HCT116 (cell line): Measurements from ENCODE around the gene LY6G6F. TPM values are rescaled to one million over a fixed set of nuclear protein-coding genes. Genes with fewer than 3 reads are reported as not detected.

Experiments used
- ATAC-seq: fragments of 200-7000 bp; cut with Tn5 transposase; 2 replicates; pipeline ENCODE4 v1.9.1; 2020; ENCODE audit warnings: mild to moderate bottlenecking, moderate library complexity
- BruUV-seq: library from RNA; stranded (reverse); fragments of 400-500 nt; replicated peaks from 2 replicates; lab custom pipeline; 2021; lab: Mats Ljungman, UMichigan
- CTCF ChIA-PET: fragments of 300-600 bp; sonication (Branson Sonifier 250); formaldehyde crosslinking; loops from one replicate; lab custom pipeline; 2021; ENCODE audit warnings: antibody characterized with exemption; lab: Charles Lee
- POLR2A ChIA-PET: fragments of 300-600, 350-600 bp; sonication (Branson Sonifier 250); formaldehyde crosslinking; loops from one replicate; lab custom pipeline; 2021; ENCODE audit warnings: antibody characterized with exemption; lab: Charles Lee
- RAD21 ChIA-PET, 2 experiments: fragments of 300-600 bp; sonication (Branson Sonifier 250); formaldehyde crosslinking; loops; one replicate each; lab custom pipeline; 2023; ENCODE audit warnings: low total read pairs in 2 of 2; ENCODE audit not compliant: uncharacterized antibody in 2 of 2, unreplicated experiment in 2 of 2, low non-redundant PET in 1 of 2; lab: Charles Lee
- DNase-seq: peaks from one replicate; pipeline ENCODE4 v3.0.0-alpha.2; 2010; ENCODE audit warnings: low read depth, low spot score
- H2AFZ ChIP-seq: fragments of 200-600 bp; shearing (Covaris generic), sonication (generic); 2 replicates; pipeline ENCODE4 v1.6.1; 2017; ENCODE audit warnings: low read depth, mixed run types, mixed read lengths, antibody characterized with exemption, low read length; ENCODE audit not compliant: poor library complexity, severe bottlenecking
- H3K27ac ChIP-seq: 2 replicates; pipeline ENCODE4 v1.5.1; 2012; ENCODE audit warnings: low read depth, low read length
- H3K27me3 ChIP-seq: fragments of 200-600 bp; sonication (generic); 2 replicates; pipeline ENCODE4 v1.6.1; 2016; ENCODE audit warnings: mixed run types, low read length, mixed read lengths; ENCODE audit not compliant: insufficient read depth
- H3K36me3 ChIP-seq, 2 experiments: fragments of 200-500 bp in 1 of 2; fragments of 200-600 bp in 1 of 2; sonication (Bioruptor generic) in 1 of 2; sonication (generic) in 1 of 2; 2 replicates each; pipeline versions ENCODE4 v1.5.1 to v1.6.1; 2014 to 2016; ENCODE audit warnings: low read length in 2 of 2, inconsistent platforms in 1 of 2, mixed read lengths in 1 of 2, mixed run types in 1 of 2; ENCODE audit not compliant: insufficient read depth in 2 of 2, control insufficient read depth in 1 of 2
- H3K4me1 ChIP-seq, 2 experiments: fragments of 200-600 bp in 1 of 2; sonication (generic) in 1 of 2; 2 replicates each; pipeline versions ENCODE4 v1.5.1 to v1.6.1; 2012 to 2017; ENCODE audit warnings: low read length in 2 of 2, inconsistent platforms in 1 of 2, mild to moderate bottlenecking in 1 of 2, mixed read lengths in 1 of 2, mixed run types in 1 of 2, moderate library complexity in 1 of 2; ENCODE audit not compliant: insufficient read depth in 2 of 2, control insufficient read depth in 1 of 2
- H3K4me2 ChIP-seq: fragments of 200-600 bp; sonication (generic); 2 replicates; pipeline ENCODE4 v1.6.1; 2017; ENCODE audit warnings: mixed run types, low read length, mixed read lengths
- H3K4me3 ChIP-seq, 2 experiments: fragments of 200-600 bp in 1 of 2; sonication (generic) in 1 of 2; replicated peaks in 1 of 2; 2 replicates each; pipeline ENCODE4 v1.5.1; 2011 to 2016; ENCODE audit warnings: low read length in 2 of 2, control low read depth in 1 of 2, low read depth in 1 of 2, mild to moderate bottlenecking in 1 of 2, mixed read lengths in 1 of 2, mixed run types in 1 of 2
- H3K79me2 ChIP-seq: fragments of 200-600 bp; sonication (generic); 2 replicates; pipeline ENCODE4 v1.6.1; 2017; ENCODE audit warnings: mild to moderate bottlenecking, mixed run types, low read length, moderate library complexity, mixed read lengths; ENCODE audit not compliant: insufficient read depth
- H3K9ac ChIP-seq: fragments of 200-600 bp; sonication (generic); 2 replicates; pipeline ENCODE4 v1.6.1; 2016; ENCODE audit warnings: low read length, mixed read lengths
- H3K9me2 ChIP-seq: fragments of 200-600 bp; sonication (generic), shearing (Covaris generic); 2 replicates; pipeline ENCODE4 v1.6.1; 2017; ENCODE audit warnings: mixed run types, mild to moderate bottlenecking, moderate library complexity; ENCODE audit not compliant: insufficient read depth
- H3K9me3 ChIP-seq, 2 experiments: fragments of 200-500 bp in 1 of 2; fragments of 200-600 bp in 1 of 2; sonication (Bioruptor generic) in 1 of 2; sonication (generic) in 1 of 2; 2 replicates each; pipeline ENCODE4 v1.6.1; 2014 to 2017; ENCODE audit warnings: low read length in 2 of 2, mixed read lengths in 2 of 2, inconsistent platforms in 1 of 2, low read depth in 1 of 2, mild to moderate bottlenecking in 1 of 2, mixed run types in 1 of 2, moderate library complexity in 1 of 2; ENCODE audit not compliant: control insufficient read depth in 1 of 2, insufficient read depth in 1 of 2
- H4K20me1 ChIP-seq: fragments of 200-600 bp; sonication (generic), shearing (Covaris generic); 2 replicates; pipeline ENCODE4 v1.6.1; 2017; ENCODE audit warnings: mixed run types, mild to moderate bottlenecking, moderate library complexity; ENCODE audit not compliant: insufficient read depth
- ATF3 ChIP-seq: IDR thresholded peaks from 2 replicates; pipeline ENCODE4 v1.6.1; 2012
- CBX3 ChIP-seq: IDR thresholded peaks from 2 replicates; pipeline ENCODE4 v1.6.1; 2012; ENCODE audit warnings: low read depth
- CEBPB ChIP-seq: IDR thresholded peaks from 2 replicates; pipeline ENCODE4 v1.6.1; 2012; ENCODE audit warnings: low read depth
- EGR1 ChIP-seq: IDR thresholded peaks from 2 replicates; pipeline ENCODE4 v1.6.1; 2012; ENCODE audit warnings: low read depth
- ELF1 ChIP-seq: IDR thresholded peaks from 2 replicates; pipeline ENCODE4 v1.6.1; 2012; ENCODE audit warnings: low read depth, borderline replicate concordance
- EZH2 ChIP-seq: fragments of 200-600 bp; sonication (generic); IDR thresholded peaks from 2 replicates; pipeline ENCODE4 v1.6.1; 2017; ENCODE audit warnings: antibody characterized with exemption, mixed run types
- JUND ChIP-seq: IDR thresholded peaks from 2 replicates; pipeline ENCODE4 v1.6.1; 2012
- POLR2A ChIP-seq: IDR thresholded peaks from 2 replicates; pipeline ENCODE4 v1.7.0; 2011; ENCODE audit warnings: borderline replicate concordance; ENCODE audit not compliant: insufficient read depth, insufficient read length; ENCODE audit errors: extremely low read depth
- RAD21 ChIP-seq: IDR thresholded peaks from 2 replicates; pipeline ENCODE4 v1.6.1; 2012; ENCODE audit warnings: low read depth, mild to moderate bottlenecking
- REST ChIP-seq: IDR thresholded peaks from 2 replicates; pipeline ENCODE4 v1.6.1; 2012; ENCODE audit warnings: low read depth
- SIN3A ChIP-seq: IDR thresholded peaks from 2 replicates; pipeline ENCODE4 v1.6.1; 2012; ENCODE audit warnings: low read depth
- TCF7L2 ChIP-seq: IDR thresholded peaks from 2 replicates; pipeline ENCODE4 v1.7.0; 2011; ENCODE audit warnings: borderline replicate concordance, inconsistent platforms; ENCODE audit not compliant: insufficient read depth, insufficient read length; ENCODE audit errors: extremely low read depth
- ZFX ChIP-seq: fragments of 450-650 bp; IDR thresholded peaks from 2 replicates; pipeline ENCODE4 v1.6.1; 2017
- ZNF274 ChIP-seq: fragments of 200-500 bp; sonication (Bioruptor generic); IDR thresholded peaks from 2 replicates; pipeline ENCODE4 v1.6.1; 2014; ENCODE audit warnings: mild to moderate bottlenecking, low read depth, low read length, inconsistent platforms
- intact Hi-C: fragments of 100-400 bp; cut with micrococcal nuclease; formaldehyde crosslinking; loops from 2 replicates; pipeline ENCODE4 v1.10.0; 2022
- total RNA-seq: library from RNA; stranded (reverse); gene quantifications from one replicate; pipeline ENCODE4 v1.2.1, GENCODE V29; 2021; ENCODE audit not compliant: unreplicated experiment
- TF ChIP-seq, protein P1 (sequence below), 3 experiments: fragments of 200-600 bp in 1 of 3; sonication (generic) in 1 of 3; IDR thresholded peaks in 2 of 3; conservative IDR thresholded peaks in 1 of 3; 2 replicates each; pipeline ENCODE4 v1.5.1; 2012 to 2017; ENCODE audit warnings: low read depth in 2 of 3, low read length in 2 of 3, antibody characterized with exemption in 1 of 3, borderline replicate concordance in 1 of 3, control low read depth in 1 of 3, mild to moderate bottlenecking in 1 of 3, mixed read lengths in 1 of 3, mixed run types in 1 of 3, moderate library complexity in 1 of 3; ENCODE audit not compliant: insufficient read depth in 1 of 3
- TF ChIP-seq, protein P2 (sequence below): IDR thresholded peaks from 2 replicates; pipeline ENCODE4 v1.6.1; 2011; ENCODE audit warnings: mild to moderate bottlenecking, low read length, moderate library complexity; ENCODE audit not compliant: insufficient replicate concordance; ENCODE audit errors: extremely low read depth

LY6G6F gene
- total RNA-seq, 1 experiment from 2014 or later, result not detected

DNA sequence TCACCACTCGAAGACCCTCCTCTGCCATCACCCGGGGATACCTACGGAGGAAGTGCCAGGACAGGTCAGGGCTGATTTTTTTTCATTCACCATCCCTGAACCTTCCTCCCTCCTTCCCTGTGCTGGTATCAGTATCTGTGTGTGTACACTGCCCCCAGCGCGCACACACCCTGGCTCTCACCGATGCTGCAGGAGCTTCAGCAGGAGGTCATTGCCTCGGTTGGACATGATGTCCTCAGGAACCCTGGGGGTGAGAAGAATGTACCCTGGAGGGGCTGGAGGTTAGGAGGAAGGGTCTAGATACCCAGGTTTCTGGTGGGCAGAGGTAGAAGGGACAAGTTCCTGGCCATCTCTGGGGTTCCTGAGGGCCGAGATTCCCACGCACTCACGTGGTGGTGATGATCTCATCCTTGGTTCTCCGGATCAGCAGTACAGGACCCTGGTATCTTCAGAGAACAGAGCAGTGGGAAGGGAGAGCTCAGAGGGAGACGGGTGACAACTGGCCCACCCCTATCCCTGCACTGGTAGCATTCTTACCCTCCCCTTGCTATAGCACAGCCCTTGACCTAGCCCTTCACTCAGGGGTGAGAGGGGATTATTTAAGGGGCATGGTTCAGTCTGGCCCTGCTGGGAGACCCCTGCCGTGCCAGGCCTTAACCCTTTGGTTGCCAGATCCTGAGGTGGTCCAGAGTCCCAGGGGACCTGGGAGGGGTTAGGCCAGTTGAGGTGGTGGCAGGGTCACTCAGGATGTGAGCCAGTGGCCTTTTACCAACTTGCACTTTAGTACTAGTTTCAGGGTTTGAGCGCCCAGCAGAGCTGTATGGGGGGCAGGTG, 18.6 kb upstream of the LY6G6F start:
- no peaks in the 10 kb centered on the region for H3K27me3 ChIP-seq
- H3K4me2 ChIP-seq, result no peak overlapping the region
- no peaks in the 10 kb centered on the region for H3K79me2 ChIP-seq
- intact Hi-C loops, result no loop called here
- POLR2A ChIA-PET, result no interaction called here
- no peak overlapping the region for H3K27ac ChIP-seq
- H2AFZ ChIP-seq, result no peak overlapping the region
- H3K4me3 ChIP-seq, result no peak overlapping the region
- H3K9me2 ChIP-seq, result no peaks in the 10 kb centered on the region
- peaks cover 8 to 25% of the 10 kb centered on the region in 2 experiments; a peak in 2 of 4 replicates for H3K36me3 ChIP-seq
- no peaks in the 10 kb centered on the region for H4K20me1 ChIP-seq
- TF ChIP-seq POLR2A (no peak), CBX3 (no peak), EGR1 (no peak), RAD21 (no peak), ATF3 (no peak), JUND (no peak), TCF7L2 (no peak), REST (no peak), ELF1 (no peak), ZFX (no peak), EZH2 (no peak), SIN3A (no peak), CEBPB (no peak), ZNF274 (no peak)
- TF ChIP-seq, protein P1, sequence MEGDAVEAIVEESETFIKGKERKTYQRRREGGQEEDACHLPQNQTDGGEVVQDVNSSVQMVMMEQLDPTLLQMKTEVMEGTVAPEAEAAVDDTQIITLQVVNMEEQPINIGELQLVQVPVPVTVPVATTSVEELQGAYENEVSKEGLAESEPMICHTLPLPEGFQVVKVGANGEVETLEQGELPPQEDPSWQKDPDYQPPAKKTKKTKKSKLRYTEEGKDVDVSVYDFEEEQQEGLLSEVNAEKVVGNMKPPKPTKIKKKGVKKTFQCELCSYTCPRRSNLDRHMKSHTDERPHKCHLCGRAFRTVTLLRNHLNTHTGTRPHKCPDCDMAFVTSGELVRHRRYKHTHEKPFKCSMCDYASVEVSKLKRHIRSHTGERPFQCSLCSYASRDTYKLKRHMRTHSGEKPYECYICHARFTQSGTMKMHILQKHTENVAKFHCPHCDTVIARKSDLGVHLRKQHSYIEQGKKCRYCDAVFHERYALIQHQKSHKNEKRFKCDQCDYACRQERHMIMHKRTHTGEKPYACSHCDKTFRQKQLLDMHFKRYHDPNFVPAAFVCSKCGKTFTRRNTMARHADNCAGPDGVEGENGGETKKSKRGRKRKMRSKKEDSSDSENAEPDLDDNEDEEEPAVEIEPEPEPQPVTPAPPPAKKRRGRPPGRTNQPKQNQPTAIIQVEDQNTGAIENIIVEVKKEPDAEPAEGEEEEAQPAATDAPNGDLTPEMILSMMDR (IDR thresholded peaks at IDR 0.05 in 2 of 3, conservative IDR thresholded peaks at IDR 0.05 in 1 of 3; ENCODE audit: borderline replicate concordance in 1 of 3, insufficient read depth in 1 of 3, low read depth in 2 of 3, low read length in 2 of 3), result no peak
- TF ChIP-seq, protein P2, sequence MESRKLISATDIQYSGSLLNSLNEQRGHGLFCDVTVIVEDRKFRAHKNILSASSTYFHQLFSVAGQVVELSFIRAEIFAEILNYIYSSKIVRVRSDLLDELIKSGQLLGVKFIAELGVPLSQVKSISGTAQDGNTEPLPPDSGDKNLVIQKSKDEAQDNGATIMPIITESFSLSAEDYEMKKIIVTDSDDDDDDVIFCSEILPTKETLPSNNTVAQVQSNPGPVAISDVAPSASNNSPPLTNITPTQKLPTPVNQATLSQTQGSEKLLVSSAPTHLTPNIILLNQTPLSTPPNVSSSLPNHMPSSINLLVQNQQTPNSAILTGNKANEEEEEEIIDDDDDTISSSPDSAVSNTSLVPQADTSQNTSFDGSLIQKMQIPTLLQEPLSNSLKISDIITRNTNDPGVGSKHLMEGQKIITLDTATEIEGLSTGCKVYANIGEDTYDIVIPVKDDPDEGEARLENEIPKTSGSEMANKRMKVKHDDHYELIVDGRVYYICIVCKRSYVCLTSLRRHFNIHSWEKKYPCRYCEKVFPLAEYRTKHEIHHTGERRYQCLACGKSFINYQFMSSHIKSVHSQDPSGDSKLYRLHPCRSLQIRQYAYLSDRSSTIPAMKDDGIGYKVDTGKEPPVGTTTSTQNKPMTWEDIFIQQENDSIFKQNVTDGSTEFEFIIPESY, result no peak
- TF ChIP-seq, all 23 proteins: peak for 0
- ATAC-seq (no peak), DNase-seq (no peak)
- RAD21 ChIA-PET, result no interaction called here
- CTCF ChIA-PET, result no interaction called here
- BruUV-seq, result no TSS peak
- Histone ChIP-seq H3K9me3 (no peaks in the 10 kb centered on the region), H3K4me1 (peaks cover 11 to 16% of the 10 kb centered on the region in 2 experiments), H3K9ac (no peak overlapping the region)
